H9 (cell line): ENCODE measurements around the gene MSL2. TPM values are rescaled to one million over a fixed set of nuclear protein-coding genes. Genes with fewer than 3 reads are reported as not detected.
A peak's percentile ranks its signal among the peaks of the same experiment; 100 is the strongest.

ENCODE experiments used
- DNase-seq: peaks from one replicate; pipeline ENCODE4 v3.0.0-alpha.2; 2017
- H2AFZ ChIP-seq: one replicate; pipeline ENCODE4 v1.6.1; 2013; ENCODE audit warnings: mild to moderate bottlenecking, low read length, control low read depth, moderate library complexity
- H2AK5ac ChIP-seq: 2 replicates; pipeline ENCODE4 v1.6.1; 2013; ENCODE audit warnings: low read length, control low read depth, mixed read lengths; ENCODE audit not compliant: insufficient read length
- H2BK120ac ChIP-seq: one replicate; pipeline ENCODE4 v1.6.1; 2013; ENCODE audit warnings: low read depth, mild to moderate bottlenecking, low read length, control low read depth, inconsistent platforms; ENCODE audit not compliant: poor library complexity, severe bottlenecking
- H2BK12ac ChIP-seq: 2 replicates; pipeline ENCODE4 v1.6.1; 2013; ENCODE audit warnings: low read length, control low read depth, mixed read lengths, low read depth; ENCODE audit not compliant: insufficient read length
- H2BK15ac ChIP-seq: 2 replicates; pipeline ENCODE4 v1.6.1; 2013; ENCODE audit warnings: low read depth, low read length, control low read depth
- H2BK20ac ChIP-seq: one replicate; pipeline ENCODE4 v1.6.1; 2013; ENCODE audit warnings: low read depth, mild to moderate bottlenecking, low read length, control low read depth, inconsistent platforms; ENCODE audit not compliant: poor library complexity, severe bottlenecking
- H2BK5ac ChIP-seq: 2 replicates; pipeline ENCODE4 v1.6.1; 2013; ENCODE audit warnings: low read length, control low read depth, mixed read lengths; ENCODE audit not compliant: insufficient read length
- H3K14ac ChIP-seq: 2 replicates; pipeline ENCODE4 v1.6.1; 2013; ENCODE audit warnings: low read length, control low read depth; ENCODE audit not compliant: insufficient read depth
- H3K18ac ChIP-seq: 2 replicates; pipeline ENCODE4 v1.6.1; 2013; ENCODE audit warnings: low read depth, mild to moderate bottlenecking, mixed read lengths, low read length, control low read depth; ENCODE audit not compliant: insufficient read length
- H3K23ac ChIP-seq: 2 replicates; pipeline ENCODE4 v1.6.1; 2013; ENCODE audit warnings: low read length, control low read depth, mixed read lengths, low read depth; ENCODE audit not compliant: insufficient read length
- H3K23me2 ChIP-seq: 2 replicates; pipeline ENCODE4 v1.6.1; 2013; ENCODE audit warnings: low read depth, mild to moderate bottlenecking, mixed read lengths, low read length, control low read depth; ENCODE audit not compliant: insufficient read length, poor library complexity, severe bottlenecking
- H3K27ac ChIP-seq: 2 replicates; pipeline ENCODE4 v1.5.1; 2013; ENCODE audit warnings: low read length, control low read depth, mixed read lengths, low read depth; ENCODE audit not compliant: insufficient read length
- H3K27me3 ChIP-seq: 2 replicates; pipeline ENCODE4 v1.6.1; 2013; ENCODE audit warnings: low read length, control low read depth, inconsistent platforms; ENCODE audit not compliant: insufficient read depth
- H3K4ac ChIP-seq: 2 replicates; pipeline ENCODE4 v1.6.1; 2013; ENCODE audit warnings: low read depth, mild to moderate bottlenecking, control low read depth, inconsistent platforms, low read length, moderate library complexity
- H3K4me1 ChIP-seq: 2 replicates; pipeline ENCODE4 v1.6.1; 2013; ENCODE audit warnings: low read length, control low read depth, inconsistent platforms; ENCODE audit not compliant: insufficient read depth
- H3K4me2 ChIP-seq: 2 replicates; pipeline ENCODE4 v1.6.1; 2013; ENCODE audit warnings: low read length, control low read depth, mixed read lengths; ENCODE audit not compliant: insufficient read length, insufficient read depth
- H3K56ac ChIP-seq: 2 replicates; pipeline ENCODE4 v1.6.1; 2013; ENCODE audit warnings: low read depth, mild to moderate bottlenecking, mixed read lengths, low read length, control low read depth; ENCODE audit not compliant: insufficient read length
- H3K79me1 ChIP-seq: 2 replicates; pipeline ENCODE4 v1.6.1; 2013; ENCODE audit warnings: low read depth, mild to moderate bottlenecking, moderate library complexity, low read length, control low read depth, inconsistent platforms; ENCODE audit not compliant: insufficient read depth, poor library complexity, severe bottlenecking
- H3K79me2 ChIP-seq: 2 replicates; pipeline ENCODE4 v1.6.1; 2013; ENCODE audit warnings: low read length, control low read depth, inconsistent platforms; ENCODE audit not compliant: insufficient read depth
- H3K9ac ChIP-seq: 2 replicates; pipeline ENCODE4 v1.6.1; 2013; ENCODE audit warnings: low read length, control low read depth, mixed read lengths; ENCODE audit not compliant: insufficient read length; ENCODE audit errors: extremely low read depth
- H3K9me3 ChIP-seq: one replicate; pipeline ENCODE4 v1.6.1; 2013; ENCODE audit warnings: low read depth, low read length, inconsistent platforms; ENCODE audit not compliant: control insufficient read depth
- H3T11ph ChIP-seq: one replicate; pipeline ENCODE4 v1.6.1; 2013; ENCODE audit warnings: mild to moderate bottlenecking, low read length, control low read depth, inconsistent platforms
- H4K20me1 ChIP-seq: one replicate; pipeline ENCODE4 v1.6.1; 2013; ENCODE audit not compliant: control insufficient read depth, insufficient read length, insufficient read depth
- H4K5ac ChIP-seq: 2 replicates; pipeline ENCODE4 v1.6.1; 2013; ENCODE audit warnings: low read depth, mild to moderate bottlenecking, mixed read lengths, low read length, control low read depth; ENCODE audit not compliant: insufficient read length
- H4K8ac ChIP-seq: replicated peaks from 2 replicates; pipeline ENCODE4 v1.6.1; 2013; ENCODE audit warnings: low read length, control low read depth, mixed read lengths, low read depth; ENCODE audit not compliant: insufficient read length
- H4K91ac ChIP-seq: 2 replicates; pipeline ENCODE4 v1.6.1; 2013; ENCODE audit warnings: low read depth, mild to moderate bottlenecking, moderate library complexity, mixed read lengths, low read length, control low read depth; ENCODE audit not compliant: insufficient read length
- H3K27ac Mint-ChIP-seq, 3 experiments: 2 replicates in 2 of 3; 3 replicates in 1 of 3; pipeline ENCODE4 v1.8.0; 2020 to 2021; ENCODE audit warnings: mixed read lengths in 3 of 3, mild to moderate bottlenecking in 1 of 3, moderate library complexity in 1 of 3
- H3K27me3 Mint-ChIP-seq: 2 replicates; pipeline ENCODE4 v1.8.0; 2021; ENCODE audit warnings: low read depth, mild to moderate bottlenecking, moderate library complexity, mixed read lengths
- H3K36me3 Mint-ChIP-seq, 3 experiments: 2 replicates in 2 of 3; 3 replicates in 1 of 3; pipeline ENCODE4 v1.8.0; 2020 to 2021; ENCODE audit warnings: low read depth in 3 of 3, mixed read lengths in 3 of 3; ENCODE audit not compliant: insufficient read depth in 1 of 3
- H3K4me1 Mint-ChIP-seq, 2 experiments: 2 replicates each; pipeline ENCODE4 v1.8.0; 2020; ENCODE audit warnings: mixed read lengths in 2 of 2
- H3K4me3 Mint-ChIP-seq, 2 experiments: 2 replicates in 1 of 2; 3 replicates in 1 of 2; pipeline ENCODE4 v1.8.0; 2020 to 2021; ENCODE audit warnings: mild to moderate bottlenecking in 2 of 2, mixed read lengths in 2 of 2, moderate library complexity in 1 of 2
- H3K9me3 Mint-ChIP-seq, 2 experiments: 2 replicates in 1 of 2; 3 replicates in 1 of 2; pipeline ENCODE4 v1.8.0; 2020; ENCODE audit warnings: mild to moderate bottlenecking in 2 of 2, mixed read lengths in 2 of 2, moderate library complexity in 1 of 2
- CTCF ChIP-seq: fragments of 200-600 bp; sonication (generic); conservative IDR thresholded peaks from 3 replicates; pipeline ENCODE4 v1.8.0; 2021; ENCODE audit warnings: antibody characterized with exemption, mild to moderate bottlenecking
- WGBS: extraction: QIAGEN DNeasy Blood & Tissue Kit; methylation state at CpG from one replicate; pipeline ENCODE4 v1.1.7; 2013; ENCODE audit warnings: missing lambda C conversion rate, low lambda C conversion rate, mixed read lengths; ENCODE audit not compliant: insufficient read length; ENCODE audit errors: extremely low coverage; 5-methylcytosine and 5-hydroxymethylcytosine counted together
- total RNA-seq: library from RNA; stranded (reverse); gene quantifications from 2 replicates; pipeline ENCODE4 v1.2.1, GENCODE V29; 2021

The MSL2 gene
- total RNA-seq, 1 experiment from 2014 or later, result 42.7 TPM

GRCh38 chr3:136235545-136235944 is 39.4 kb upstream of the MSL2 start:
- H3K23me2 ChIP-seq, result no peaks in the 10 kb centered on the region
- no peaks in the 10 kb centered on the region for H3K79me2 ChIP-seq
- H4K20me1 ChIP-seq, result no peaks in the 10 kb centered on the region
- no peak overlapping the region for H2BK12ac ChIP-seq
- H2BK15ac ChIP-seq, result no peak overlapping the region
- Mint-ChIP-seq H3K4me3 (no peak overlapping the region), H3K9me3 (no peaks in the 10 kb centered on the region; a peak in 1 of 5 replicates), H3K4me1 (peaks cover 42 to 43% of the 10 kb centered on the region in 2 experiments), H3K27ac (peak overlapping the region in 1 of 3 experiments; percentile 81; a peak in 1 of 7 replicates), H3K27me3 (peaks cover 35% of the 10 kb centered on the region), H3K36me3 (no peaks in the 10 kb centered on the region; a peak in 1 of 7 replicates)
- no CpG with 5 or more reads among the region's 1 CpG for WGBS
- DNase-seq, result no peak
- no peaks in the 10 kb centered on the region for H3K27me3 ChIP-seq
- no peak overlapping the region for H3K4me2 ChIP-seq
- H3T11ph ChIP-seq, result no peak overlapping the region
- H3K56ac ChIP-seq, result no peak overlapping the region
- H3K14ac ChIP-seq, result no peak overlapping the region
- H3K27ac ChIP-seq, result no peak overlapping the region
- H2BK5ac ChIP-seq, result no peak overlapping the region
- H3K4me1 ChIP-seq, result no peaks in the 10 kb centered on the region; the same call in 1 of the 2 replicates
- no peak overlapping the region for H2AK5ac ChIP-seq
- H3K23ac ChIP-seq, result no peak overlapping the region
- no peak overlapping the region for H2BK120ac ChIP-seq
- H3K4ac ChIP-seq, result no peak overlapping the region
- no peak overlapping the region for H4K91ac ChIP-seq
- no peak overlapping the region for H3K9ac ChIP-seq
- no peaks in the 10 kb centered on the region for H3K9me3 ChIP-seq
- no peak overlapping the region for H3K18ac ChIP-seq
- no peak overlapping the region for H2AFZ ChIP-seq
- no peak for TF ChIP-seq CTCF
- no peak overlapping the region for H2BK20ac ChIP-seq
- H3K79me1 ChIP-seq, result no peaks in the 10 kb centered on the region
- no peak overlapping the region for H4K5ac ChIP-seq
- no peak overlapping the region for H4K8ac ChIP-seq
